Body of pancreas (tissue), 4 donors: ENCODE measurements around the gene NPTX1.

Experiments
- POLR2A ChIP-seq, 3 donors: fragments of 450-650 bp; IDR thresholded peaks; one replicate each; pipeline ENCODE4 v1.6.1; 2016; ENCODE audit warnings: antibody characterized with exemption in 3 of 3, mild to moderate bottlenecking in 2 of 3
- TF ChIP-seq, protein P1 (sequence below), 7 experiments: fragments of 450-650 bp in 4 of 7; fragments of 200-600 bp in 3 of 7; sonication (generic) in 3 of 7; IDR thresholded peaks; one replicate each; pipeline ENCODE4 v1.5.1; 2016 to 2019; ENCODE audit warnings: antibody characterized with exemption in 7 of 7

DNA sequence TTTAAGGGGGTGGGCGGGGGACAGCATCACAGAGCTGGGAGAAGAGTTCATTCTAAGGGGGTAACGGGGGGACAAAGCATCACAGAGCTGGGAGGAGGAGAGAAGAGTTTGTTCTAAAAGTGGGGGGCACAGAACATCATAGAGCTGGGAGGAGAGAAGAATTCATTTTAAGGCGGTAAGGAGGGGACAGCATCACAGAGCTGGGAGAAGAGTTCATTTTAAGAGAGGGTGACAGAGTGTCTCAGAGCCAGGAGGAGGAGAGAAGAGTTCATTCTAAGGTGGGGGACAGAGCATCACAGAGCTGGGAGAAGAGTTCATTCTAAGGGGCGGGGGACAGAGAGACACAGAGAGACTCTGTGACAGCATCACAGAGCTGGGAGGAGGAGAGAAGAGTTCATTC lies 33.6 kb downstream of the NPTX1 start:
- TF ChIP-seq, protein P1, sequence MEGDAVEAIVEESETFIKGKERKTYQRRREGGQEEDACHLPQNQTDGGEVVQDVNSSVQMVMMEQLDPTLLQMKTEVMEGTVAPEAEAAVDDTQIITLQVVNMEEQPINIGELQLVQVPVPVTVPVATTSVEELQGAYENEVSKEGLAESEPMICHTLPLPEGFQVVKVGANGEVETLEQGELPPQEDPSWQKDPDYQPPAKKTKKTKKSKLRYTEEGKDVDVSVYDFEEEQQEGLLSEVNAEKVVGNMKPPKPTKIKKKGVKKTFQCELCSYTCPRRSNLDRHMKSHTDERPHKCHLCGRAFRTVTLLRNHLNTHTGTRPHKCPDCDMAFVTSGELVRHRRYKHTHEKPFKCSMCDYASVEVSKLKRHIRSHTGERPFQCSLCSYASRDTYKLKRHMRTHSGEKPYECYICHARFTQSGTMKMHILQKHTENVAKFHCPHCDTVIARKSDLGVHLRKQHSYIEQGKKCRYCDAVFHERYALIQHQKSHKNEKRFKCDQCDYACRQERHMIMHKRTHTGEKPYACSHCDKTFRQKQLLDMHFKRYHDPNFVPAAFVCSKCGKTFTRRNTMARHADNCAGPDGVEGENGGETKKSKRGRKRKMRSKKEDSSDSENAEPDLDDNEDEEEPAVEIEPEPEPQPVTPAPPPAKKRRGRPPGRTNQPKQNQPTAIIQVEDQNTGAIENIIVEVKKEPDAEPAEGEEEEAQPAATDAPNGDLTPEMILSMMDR (IDR thresholded peaks at IDR 0.05), result no peak
- no peak for TF ChIP-seq POLR2A (IDR thresholded peaks at IDR 0.05)
